Heart left ventricle (tissue), 16 donors: ENCODE results near the gene FLNB. TPM values are rescaled to one million over a fixed set of nuclear protein-coding genes. Genes with fewer than 3 reads are reported as not detected.

ENCODE experiments used
- ATAC-seq, 4 donors: fragments of 200-7000 bp; cut with Tn5 transposase; one replicate each; pipeline ENCODE4 v1.9.1; 2020 to 2022; ENCODE audit warnings: moderate library complexity in 4 of 4, mild to moderate bottlenecking in 3 of 4, moderate number of reproducible peaks in 1 of 4
- DNase-seq, 5 donors: peaks; one replicate each; pipeline ENCODE4 v3.0.0-alpha.2; 2020
- H3K27ac ChIP-seq, 12 donors: fragments of 200-600 bp; sonication (generic) in 4 of 12; one replicate each; pipeline versions ENCODE4 v1.5.0 to v1.8.0; 2016 to 2022; ENCODE audit warnings: mild to moderate bottlenecking in 2 of 12
- H3K27me3 ChIP-seq, 9 donors: fragments of 200-600 bp; sonication (generic) in 2 of 9; one replicate each; pipeline versions ENCODE4 v1.5.1 to v1.8.0; 2016 to 2022; ENCODE audit warnings: mild to moderate bottlenecking in 3 of 9
- H3K36me3 ChIP-seq, 9 donors: fragments of 200-600 bp; sonication (generic) in 2 of 9; one replicate each; pipeline versions ENCODE4 v1.5.0 to v1.8.0; 2018 to 2022; ENCODE audit warnings: mild to moderate bottlenecking in 2 of 9
- H3K4me1 ChIP-seq, 12 donors: fragments of 200-600 bp; sonication (generic) in 4 of 12; one replicate each; pipeline versions ENCODE4 v1.5.0 to v1.8.0; 2016 to 2022; ENCODE audit warnings: mild to moderate bottlenecking in 3 of 12
- H3K4me3 ChIP-seq, 12 donors: fragments of 200-600 bp; sonication (generic) in 4 of 12; one replicate each; pipeline versions ENCODE4 v1.5.0 to v1.8.0; 2017 to 2022; ENCODE audit warnings: mild to moderate bottlenecking in 9 of 12, moderate library complexity in 4 of 12
- H3K9me3 ChIP-seq, 12 donors: fragments of 200-600 bp; sonication (generic) in 4 of 12; one replicate each; pipeline versions ENCODE4 v1.5.0 to v1.8.0; 2016 to 2022; ENCODE audit warnings: mild to moderate bottlenecking in 1 of 12
- CTCF ChIP-seq, 12 donors: fragments of 200-600 bp; sonication (generic) in 4 of 12; IDR thresholded peaks; one replicate each; pipeline versions ENCODE4 v1.5.0 to v1.8.0; 2018 to 2022; ENCODE audit warnings: antibody characterized with exemption in 12 of 12, mild to moderate bottlenecking in 5 of 12
- POLR2A ChIP-seq, 2 donors: fragments of 450-650 bp; IDR thresholded peaks; one replicate each; pipeline ENCODE4 v1.6.1; 2017; ENCODE audit warnings: antibody characterized with exemption in 2 of 2, mild to moderate bottlenecking in 2 of 2, moderate library complexity in 2 of 2
- WGBS, 4 donors: extraction: QIAGEN DNeasy Blood & Tissue Kit in 2 of 4; methylation state at CpG; one replicate each; pipeline versions ENCODE4 v1.1.5 to v1.1.7; 2013 to 2018; 5-methylcytosine and 5-hydroxymethylcytosine counted together
- intact Hi-C, 10 donors: fragments of 100-400 bp; cut with DNase I; formaldehyde crosslinking; loops; one replicate each; pipeline versions ENCODE4 v1.11.1 to v1.14.2; 2022
- polyA plus RNA-seq, 2 donors: library from polyadenylated mRNA; stranded (reverse); fragments of 200-250 nt; gene quantifications; one replicate each; pipeline ENCODE4 v1.2.3, GENCODE V29; 2013
- total RNA-seq, 9 donors: library from RNA; depleted of rRNA in 2 of 9; stranded (reverse); fragments of >200 nt in 2 of 9; fragmentation: NEBNext Ultra II Directional in 3 of 9; extraction: Animal tissue kit (Norgen Biotek cat#: 25700) in 3 of 9; gene quantifications; one replicate each; pipeline versions ENCODE4 v1.1.0 to v1.2.4, GENCODE V29; 2016 to 2023
- donor health status: ischemic (EF 13 %, LVEDD 7.1; RV severe dilation, severe dysfunction).
- donor health status: healthy with polysubstance abuse.
- donor health status: DM: no; HTN: yes; CAD: no.
- donor health status: DM: no; HTN: no; CAD: no.
- donor health status: ischemic (EF 25% LVEDD 6.9; RV normal size, moderate dysfunction).
- donor health status: ischemic (EF 25% LVEDD 5.7; RV mildly dilated, moderate dysfunction).
- donor health status: healthy.
- donor health status: DM: yes; HTN: yes; CAD: no.
- donor health status: ischemic (EF 35%, LVEDD 5.7; RV mildly dilated, moderate dysfunction).
- donor health status: nonischemic (EF 11% LVEDD 7.7; RV severe dilation, severe dysfunction).
- donor health status: DM: yes; HTN: yes; CAD: no.
- donor health status: PGD.
- donor health status: ischemic (EF 29% LVEDD 5.4; RV normal size, mild dysfunction).
- donor health status: nonischemic (EF 23%, LVEDD 6.1; RV moderate dilation, normal function).

FLNB gene
- total and polyA plus RNA-seq, 11 donors, result 30.5 to 75.6 (median 40.6) TPM

DNA sequence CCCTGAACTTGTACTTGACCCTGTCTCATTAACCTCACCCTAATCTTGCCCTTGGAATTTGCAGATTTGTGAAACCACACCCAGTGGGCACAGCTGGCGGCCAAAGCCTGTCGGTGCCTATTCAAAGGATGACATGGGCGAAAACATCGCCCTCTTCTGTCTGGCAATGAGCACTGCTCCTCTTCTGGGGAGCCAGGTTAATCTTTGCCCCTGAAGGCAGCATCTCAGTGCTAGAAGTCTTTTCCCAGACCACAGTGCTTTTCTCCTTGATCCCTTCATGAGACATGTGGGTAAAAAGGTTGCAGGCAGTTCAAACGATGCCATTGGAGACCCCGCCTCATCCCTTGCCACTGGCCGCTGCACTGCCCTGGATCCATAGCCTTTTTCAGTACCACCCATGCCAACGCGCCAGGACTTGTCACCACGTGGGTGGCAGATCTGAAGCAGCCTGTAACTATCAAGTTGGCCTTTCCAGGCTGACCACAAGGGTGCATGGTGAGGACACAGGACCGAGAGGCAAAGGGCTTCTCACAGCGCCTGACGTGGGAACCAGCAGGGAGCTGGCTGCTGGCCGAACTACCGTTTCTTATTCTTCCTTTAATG is 209.1 kb downstream of the FLNB start:
- peaks cover 0 to 43% (median 12%) of the 10 kb centered on the region in 12 donors for H3K4me1 ChIP-seq
- intact Hi-C loops, result loop anchor here in 5 of 10 donors (1.0 to 5.0 kb wide), 4 partner anchors 29 to 40 kb away; no protein-coding TSS in a partner anchor
- no peaks in the 10 kb centered on the region for H3K27me3 ChIP-seq
- TF ChIP-seq CTCF (IDR thresholded peaks at IDR 0.05) (peak; percentile 53 to 76 (median 72)), POLR2A (IDR thresholded peaks at IDR 0.05) (no peak)
- H3K36me3 ChIP-seq, result no peaks in the 10 kb centered on the region
- H3K9me3 ChIP-seq, result no peaks in the 10 kb centered on the region
- H3K27ac ChIP-seq, result peak overlapping the region in 6 of 12 donors; percentile 8 to 38 (median 30)
- DNase-seq (peak; percentile 74 to 86 (median 77)), ATAC-seq (peak; percentile 81 to 98 (median 96))
- H3K4me3 ChIP-seq, result peak overlapping the region in 1 of 12 donors; percentile 11
- WGBS, 4 donors, result 12 to 26% (median 15%) methylated on average over 15 of the region's 15 CpGs

GRCh38 chr3:58218904-58219303 is 210.7 kb downstream of the FLNB start:
- ATAC-seq (no peak), DNase-seq (no peak)
- Histone ChIP-seq H3K9me3 (no peaks in the 10 kb centered on the region), H3K27ac (peak overlapping the region in 1 of 12 donors; percentile 11), H3K4me3 (no peak overlapping the region), H3K27me3 (no peaks in the 10 kb centered on the region), H3K36me3 (no peaks in the 10 kb centered on the region), H3K4me1 (peaks cover 0 to 43% (median 12%) of the 10 kb centered on the region in 12 donors)
- intact Hi-C loops, result loop anchor here in 2 of 10 donors (5.0 kb wide), 1 partner anchor 42 kb away; no protein-coding TSS in a partner anchor
- WGBS, 4 donors, result 66 to 73% (median 67%) methylated on average over 1 of the region's 1 CpG
- TF ChIP-seq POLR2A (IDR thresholded peaks at IDR 0.05) (no peak), CTCF (IDR thresholded peaks at IDR 0.05) (no peak)

Other genes with a start within 250 kb of the FLNB start
- 1 to 10 TPM in 5 of 9 donors, under 1 TPM in 4; 0.44 to 4.1 (median 1.1) TPM for gene DNASE1L3, start 202.6 kb downstream of the FLNB start, total RNA-seq
- 1 to 10 TPM; 1.2 to 1.3 TPM for gene DNASE1L3, start 202.6 kb downstream of the FLNB start, polyA plus RNA-seq
- 10 to 100 TPM in 3 of 9 donors, 1 to 10 TPM in 6; 6.0 to 14.6 (median 6.9) TPM for gene ABHD6, start 229.4 kb downstream of the FLNB start, total RNA-seq
- gene ABHD6, start 229.4 kb downstream of the FLNB start, polyA plus RNA-seq, result 1 to 10 TPM; 2.9 to 8.0 TPM